Measurements from ENCODE around the gene CBARP. TPM values are rescaled to one million over a fixed set of nuclear protein-coding genes. Genes with fewer than 3 reads are reported as not detected.

Gene CBARP
- total and polyA plus RNA-seq, 2 of the 13 experiments (the other 11 are each of a cell fraction or from before 2014, with no cell fraction given), result 1.2 to 1.4 TPM

- TF ChIP-seq IRX3 (CRISPR knock-in tag; IDR thresholded peaks at IDR 0.05; ENCODE audit: borderline replicate concordance, low read depth), result no peak
- TF ChIP-seq ZNF557 (CRISPR knock-in tag; IDR thresholded peaks at IDR 0.05), result no peak
- TF ChIP-seq, protein P1, sequence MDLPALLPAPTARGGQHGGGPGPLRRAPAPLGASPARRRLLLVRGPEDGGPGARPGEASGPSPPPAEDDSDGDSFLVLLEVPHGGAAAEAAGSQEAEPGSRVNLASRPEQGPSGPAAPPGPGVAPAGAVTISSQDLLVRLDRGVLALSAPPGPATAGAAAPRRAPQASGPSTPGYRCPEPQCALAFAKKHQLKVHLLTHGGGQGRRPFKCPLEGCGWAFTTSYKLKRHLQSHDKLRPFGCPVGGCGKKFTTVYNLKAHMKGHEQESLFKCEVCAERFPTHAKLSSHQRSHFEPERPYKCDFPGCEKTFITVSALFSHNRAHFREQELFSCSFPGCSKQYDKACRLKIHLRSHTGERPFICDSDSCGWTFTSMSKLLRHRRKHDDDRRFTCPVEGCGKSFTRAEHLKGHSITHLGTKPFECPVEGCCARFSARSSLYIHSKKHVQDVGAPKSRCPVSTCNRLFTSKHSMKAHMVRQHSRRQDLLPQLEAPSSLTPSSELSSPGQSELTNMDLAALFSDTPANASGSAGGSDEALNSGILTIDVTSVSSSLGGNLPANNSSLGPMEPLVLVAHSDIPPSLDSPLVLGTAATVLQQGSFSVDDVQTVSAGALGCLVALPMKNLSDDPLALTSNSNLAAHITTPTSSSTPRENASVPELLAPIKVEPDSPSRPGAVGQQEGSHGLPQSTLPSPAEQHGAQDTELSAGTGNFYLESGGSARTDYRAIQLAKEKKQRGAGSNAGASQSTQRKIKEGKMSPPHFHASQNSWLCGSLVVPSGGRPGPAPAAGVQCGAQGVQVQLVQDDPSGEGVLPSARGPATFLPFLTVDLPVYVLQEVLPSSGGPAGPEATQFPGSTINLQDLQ (CRISPR knock-in tag; IDR thresholded peaks at IDR 0.05), result no peak
- no peak for TF ChIP-seq PAWR (CRISPR knock-in tag; IDR thresholded peaks at IDR 0.05; ENCODE audit: borderline replicate concordance)
- no peak for TF ChIP-seq ZNF75D (CRISPR knock-in tag; IDR thresholded peaks at IDR 0.05; ENCODE audit: borderline replicate concordance)
- no peak for TF ChIP-seq ZNF775 (CRISPR knock-in tag; IDR thresholded peaks at IDR 0.05; ENCODE audit: borderline replicate concordance)
- TF ChIP-seq ZNF354B (CRISPR knock-in tag; IDR thresholded peaks at IDR 0.05), result no peak
- no peak for TF ChIP-seq SP2 (CRISPR knock-in tag; IDR thresholded peaks at IDR 0.05)
- TF ChIP-seq ZNF552 (CRISPR knock-in tag; IDR thresholded peaks at IDR 0.05; ENCODE audit: borderline replicate concordance), result no peak
- no peak for TF ChIP-seq TFDP1 (CRISPR knock-in tag; IDR thresholded peaks at IDR 0.05; ENCODE audit: borderline replicate concordance)
- TF ChIP-seq, protein P2, sequence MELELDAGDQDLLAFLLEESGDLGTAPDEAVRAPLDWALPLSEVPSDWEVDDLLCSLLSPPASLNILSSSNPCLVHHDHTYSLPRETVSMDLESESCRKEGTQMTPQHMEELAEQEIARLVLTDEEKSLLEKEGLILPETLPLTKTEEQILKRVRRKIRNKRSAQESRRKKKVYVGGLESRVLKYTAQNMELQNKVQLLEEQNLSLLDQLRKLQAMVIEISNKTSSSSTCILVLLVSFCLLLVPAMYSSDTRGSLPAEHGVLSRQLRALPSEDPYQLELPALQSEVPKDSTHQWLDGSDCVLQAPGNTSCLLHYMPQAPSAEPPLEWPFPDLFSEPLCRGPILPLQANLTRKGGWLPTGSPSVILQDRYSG (CRISPR knock-in tag; IDR thresholded peaks at IDR 0.05), result no peak
- no peak; the same call in 1 of the 2 replicates for TF ChIP-seq SIN3A (IDR thresholded peaks at IDR 0.05; ENCODE audit: borderline replicate concordance, low read depth, low read length)
- no peak for TF ChIP-seq ZHX2 (IDR thresholded peaks at IDR 0.05; ENCODE audit: low read depth)
- no peak for TF ChIP-seq ZHX2 (CRISPR knock-in tag; IDR thresholded peaks at IDR 0.05; ENCODE audit: borderline replicate concordance)
- no peak for TF ChIP-seq ZNF275 (CRISPR knock-in tag; IDR thresholded peaks at IDR 0.05; ENCODE audit: borderline replicate concordance)
- no peak for TF ChIP-seq THYN1 (CRISPR knock-in tag; IDR thresholded peaks at IDR 0.05; ENCODE audit: borderline replicate concordance, low read depth)
These were observed 16.9 kb upstream of the CBARP start (continued) for GRCh38 chr19:1254530-1255185.
